COR-L47 (cell line): ENCODE results near the gene MARCHF10.
A peak's percentile ranks its signal among the peaks of the same experiment; 100 is the strongest.

ENCODE experiments used
- DNase-seq: peaks from one replicate; lab custom pipeline; 2025; lab: John Stamatoyannopoulos, UW

MARCHF10 gene

DNA sequence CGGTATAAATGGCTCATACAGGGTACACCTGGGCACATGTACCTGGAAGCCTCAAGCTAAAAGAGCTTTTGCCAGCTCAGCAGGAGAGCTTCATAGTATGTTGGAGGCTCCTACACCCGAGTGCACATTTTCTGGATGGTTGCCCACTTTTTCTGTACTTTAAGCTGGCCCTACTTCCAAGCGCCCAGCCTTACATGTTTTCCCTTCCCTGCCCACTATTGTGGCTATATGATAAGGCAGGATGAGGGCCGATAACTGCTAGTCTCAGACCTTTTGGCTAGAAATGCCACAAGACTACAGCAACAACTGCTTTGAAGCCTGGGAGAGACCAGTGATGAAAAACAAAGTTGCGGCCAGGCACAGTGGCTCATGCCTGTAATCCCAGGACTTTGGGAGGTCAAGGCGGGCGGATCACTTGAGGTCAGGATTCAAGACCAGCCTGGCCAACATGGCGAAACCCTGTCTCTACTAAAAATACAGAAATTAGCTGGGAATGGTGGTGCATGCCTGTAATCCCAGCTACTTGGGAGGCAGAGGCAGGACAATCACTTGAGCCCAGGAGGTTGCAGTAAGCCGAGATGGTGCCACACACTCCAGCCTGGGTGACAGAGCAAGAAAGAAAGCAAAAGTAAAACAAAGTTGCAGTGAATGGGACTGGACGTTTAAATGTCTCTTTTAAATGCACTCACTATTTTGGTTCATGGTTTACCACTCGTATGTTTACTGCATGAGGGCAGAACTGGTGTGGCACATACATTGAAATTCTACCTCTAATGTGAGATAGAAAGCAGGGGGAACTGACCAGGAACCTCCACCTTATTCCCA, 14.2 kb upstream of the MARCHF10 start:
- peak; percentile 8 for DNase-seq

DNA sequence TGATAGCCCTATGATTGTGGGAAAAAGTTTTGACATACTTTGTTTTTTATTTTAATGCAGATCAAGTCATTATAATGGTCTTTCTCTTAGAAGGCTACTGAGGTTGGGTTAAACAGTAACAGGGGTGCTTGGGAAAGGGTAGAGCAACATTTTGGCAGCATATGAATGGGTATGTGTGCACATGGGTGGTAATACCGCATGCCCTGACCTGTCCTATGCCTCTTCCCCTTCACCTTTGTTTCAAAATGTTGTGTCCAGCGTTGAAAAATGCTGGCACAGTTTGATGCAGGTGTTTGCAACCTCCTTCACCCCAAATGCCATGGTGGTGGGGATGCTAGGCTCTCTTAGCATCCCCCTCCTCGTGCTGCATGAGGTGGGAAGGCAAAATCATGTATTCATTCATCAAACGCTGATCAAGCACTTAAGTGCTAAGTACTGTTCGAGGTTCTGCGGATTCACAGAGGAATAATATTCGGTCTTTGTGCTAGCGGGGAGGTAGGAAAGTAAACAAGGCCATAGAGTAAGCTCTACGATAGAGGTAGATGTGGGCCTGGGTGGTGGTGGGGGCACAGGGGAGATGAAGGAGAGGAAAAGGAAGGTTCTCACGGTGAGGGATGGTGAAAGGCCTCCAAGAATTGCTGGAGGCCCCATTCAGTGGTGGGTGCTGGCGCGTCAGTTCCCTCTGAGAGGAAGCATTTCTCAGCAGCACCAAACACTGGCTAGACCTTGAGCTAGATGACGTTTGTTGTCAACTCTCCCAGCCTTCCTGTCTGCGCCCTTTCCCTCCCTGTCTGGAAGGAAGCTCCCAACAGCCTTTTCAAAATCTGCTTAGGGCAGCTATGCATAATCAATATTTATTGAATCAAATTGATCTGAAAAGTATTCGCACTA, 13.3 kb upstream of the MARCHF10 start:
- DNase-seq: no peak

DNA sequence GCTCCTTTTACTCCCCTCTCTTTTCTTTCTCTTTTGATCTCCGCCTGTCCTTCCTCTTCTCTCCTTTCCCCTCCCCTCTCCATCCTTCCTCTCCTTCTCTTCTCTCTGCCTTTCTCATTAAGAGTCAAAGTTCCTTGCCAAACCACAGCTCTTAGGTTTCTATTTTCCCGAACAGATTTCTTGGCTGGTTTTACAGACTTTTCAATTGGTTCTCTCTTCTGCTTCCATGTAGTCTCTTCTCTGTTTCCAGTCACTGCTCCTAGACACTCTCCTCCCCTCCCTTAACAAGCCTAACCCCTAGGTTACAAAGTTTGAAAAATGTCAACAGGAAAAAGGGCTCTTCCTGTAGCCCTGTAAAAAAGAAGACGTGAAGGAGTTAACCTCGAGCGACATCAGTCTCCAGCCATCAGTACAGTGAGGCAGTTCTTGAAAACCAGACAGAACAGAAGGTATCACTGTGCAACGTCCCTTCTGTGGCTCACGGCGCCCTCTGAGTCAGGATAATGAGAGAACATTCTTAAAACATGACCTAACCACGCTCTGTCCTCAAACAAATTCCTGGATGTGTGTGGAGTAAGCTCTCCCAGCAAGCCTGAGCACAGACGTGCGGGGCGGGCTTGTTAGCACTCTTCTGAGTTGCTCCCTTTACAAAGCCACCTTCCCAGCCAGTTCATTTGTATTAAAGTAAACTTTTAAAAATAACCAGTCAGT, 11.6 kb upstream of the MARCHF10 start:
- no peak for DNase-seq

GRCh38 chr17:62818526-62818925, 10.4 kb upstream of the MARCHF10 start:
- DNase-seq: no peak

GRCh38 chr17:62816282-62816839, 8.2 kb upstream of the MARCHF10 start:
- no peak for DNase-seq

DNA sequence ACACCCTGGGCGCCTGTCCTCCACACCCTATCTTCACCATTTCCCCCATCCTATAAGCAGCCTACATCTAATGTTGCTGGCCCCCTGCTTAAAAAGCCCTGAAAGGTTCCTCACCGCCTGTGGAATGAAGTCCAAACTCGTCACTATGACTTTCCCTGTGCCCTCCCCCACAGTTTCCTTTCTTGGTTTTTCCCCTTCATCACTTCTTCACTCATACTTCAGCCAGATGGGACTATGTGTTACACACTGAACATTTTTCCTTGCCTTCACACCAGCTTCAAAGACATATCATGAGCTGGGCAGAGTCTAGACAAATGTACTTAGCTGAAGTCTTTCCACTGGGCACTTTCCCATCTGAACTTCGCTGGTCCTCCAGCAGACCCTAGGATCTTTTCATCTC, 1.5 kb upstream of the MARCHF10 start:
- DNase-seq: no peak

GRCh38 chr17:62808576-62808970, 459 bp upstream of the MARCHF10 start:
- DNase-seq: no peak

- DNase-seq: no peak
Observed at GRCh38 chr17:62805234-62805633, 2.9 kb downstream of the MARCHF10 start.

- no peak for DNase-seq
Observed at GRCh38 chr17:62804822-62805221, 3.3 kb downstream of the MARCHF10 start.

- no peak for DNase-seq
Observed at GRCh38 chr17:62804025-62804424, 4.1 kb downstream of the MARCHF10 start.

DNA sequence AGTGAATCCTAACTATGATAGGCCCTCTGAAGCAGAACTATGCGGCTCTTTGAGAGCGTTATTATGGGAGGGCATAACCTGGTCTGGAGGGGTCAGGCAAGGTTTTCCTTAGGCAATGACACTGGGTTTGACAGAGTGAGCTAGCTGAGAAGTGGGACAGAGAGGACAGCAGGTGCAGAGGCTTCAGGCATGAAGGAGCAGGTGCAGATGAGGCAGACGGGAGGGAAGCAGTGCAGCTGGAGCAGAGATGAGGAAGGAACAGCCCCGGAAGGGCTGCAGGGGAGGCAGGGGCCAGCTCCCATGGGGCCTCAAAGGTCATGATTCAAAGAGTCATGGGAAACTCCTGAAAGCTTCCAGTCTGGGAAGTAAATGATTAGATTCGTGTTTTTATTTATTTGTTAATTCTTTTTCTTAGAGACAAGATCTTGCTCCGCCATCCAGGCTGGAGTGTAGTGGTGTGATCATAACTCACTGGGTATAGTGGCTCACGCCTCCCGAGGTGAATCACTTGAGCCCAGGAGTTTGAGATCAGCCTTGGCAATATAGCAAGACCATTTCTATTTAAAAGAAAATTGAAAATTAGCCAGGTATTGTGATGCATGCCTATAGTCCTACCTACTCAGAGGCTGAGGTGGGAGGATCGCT, 5.4 kb downstream of the MARCHF10 start:
- DNase-seq: no peak

GRCh38 chr17:62801553-62802114, 6.5 kb downstream of the MARCHF10 start:
- no peak for DNase-seq

- peak; percentile 8 for DNase-seq
Observed at GRCh38 chr17:62800585-62800984, 7.5 kb downstream of the MARCHF10 start.

- no peak for DNase-seq
Observed at GRCh38 chr17:62797959-62798358, 10.2 kb downstream of the MARCHF10 start.

- no peak for DNase-seq
Observed at GRCh38 chr17:62796291-62796690, 11.8 kb downstream of the MARCHF10 start.

GRCh38 chr17:62794666-62794971, 13.5 kb downstream of the MARCHF10 start:
- no peak for DNase-seq

DNA sequence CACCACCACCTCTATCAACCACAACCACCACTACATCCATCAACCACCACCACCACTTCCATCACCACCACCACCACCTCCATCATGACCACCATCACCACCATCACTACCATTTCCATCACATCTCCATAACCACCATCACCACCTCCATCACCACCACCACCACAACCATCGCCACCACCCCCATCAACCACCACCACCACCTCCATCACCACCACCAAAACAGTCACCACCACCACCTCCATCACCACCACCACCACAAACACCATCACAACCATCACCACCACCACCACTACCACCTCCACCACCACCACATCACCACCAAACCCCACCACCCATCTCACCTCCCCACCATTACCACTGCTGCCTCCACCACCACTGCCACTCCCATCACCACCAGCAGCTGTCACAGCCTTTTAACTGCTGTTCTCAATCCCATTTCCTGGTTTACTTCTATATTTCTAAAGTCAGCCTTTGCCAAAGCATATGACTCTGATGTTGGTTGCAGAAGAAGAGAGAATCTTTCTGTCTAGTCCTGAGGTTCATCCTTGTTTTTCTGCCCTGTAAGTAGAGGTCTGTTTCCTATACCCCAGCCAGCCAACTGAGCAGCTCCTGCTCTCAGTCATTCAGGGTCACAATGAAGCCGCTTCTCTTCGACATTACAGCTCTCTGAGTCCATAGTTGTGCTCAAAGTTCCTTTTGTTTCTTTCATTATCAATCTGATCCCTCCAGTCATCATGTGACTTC, 14.0 kb downstream of the MARCHF10 start:
- DNase-seq: no peak

DNA sequence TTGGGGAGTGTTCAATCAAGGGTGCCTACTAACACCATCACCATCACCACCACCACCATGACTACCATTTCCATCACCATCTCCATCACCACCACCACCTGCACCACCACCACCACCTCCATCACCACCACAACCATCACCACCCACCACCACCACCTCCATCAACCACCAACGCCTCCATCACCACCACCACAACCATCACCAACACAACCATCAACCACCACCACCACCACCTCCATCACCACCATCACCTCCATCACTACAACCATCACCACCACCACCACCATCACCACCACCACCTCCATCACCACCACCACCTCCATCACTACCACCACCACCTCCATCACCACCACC, 15.7 kb downstream of the MARCHF10 start:
- DNase-seq: no peak

GRCh38 chr17:62791767-62792446, 16.2 kb downstream of the MARCHF10 start:
- no peak for DNase-seq

DNA sequence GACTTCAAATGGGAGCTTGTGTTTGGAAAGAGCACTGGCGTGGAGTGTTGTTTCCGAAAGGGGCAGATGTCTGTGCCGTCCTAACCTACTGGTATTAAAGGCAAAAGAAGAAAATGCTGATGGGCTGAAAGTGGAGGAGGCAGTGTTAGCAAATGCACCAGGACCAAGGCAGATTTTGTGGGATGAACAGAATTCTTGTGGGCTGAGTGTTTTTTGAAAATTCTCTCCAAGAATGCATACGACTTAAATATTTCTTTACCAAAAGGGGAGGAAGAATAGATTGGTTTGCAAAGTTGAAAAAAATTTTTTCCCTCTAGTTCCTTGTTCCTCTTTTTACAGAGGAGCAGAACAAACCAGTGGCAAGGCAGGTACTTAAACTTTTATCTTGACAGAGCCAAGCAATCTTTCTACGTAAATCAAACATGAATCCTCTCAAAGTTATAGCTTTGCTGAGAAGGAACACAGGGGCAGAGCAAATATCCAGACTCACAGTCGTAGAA, 16.8 kb downstream of the MARCHF10 start:
- DNase-seq: no peak
